GM18507 (cell line): Measurements from ENCODE around the gene C4A.
"Not testable (repeated sequence)": the region's sequence is repeated elsewhere in the genome, so short reads cannot be mapped to it uniquely, and the experiment has no call there.

Experiments
- DNase-seq: peaks from one replicate; pipeline ENCODE4 v3.0.0; 2011; ENCODE audit warnings: low read depth; ENCODE audit not compliant: insufficient read length; ENCODE audit errors: extremely low spot score
- FAIRE-seq: peaks from 2 replicates; lab custom pipeline; 2011; peaks lifted over from hg19 to GRCh38; lab: Jason Lieb, UNC

C4A gene

GRCh38 chr6:32012941-32013617 is 31.2 kb downstream of the C4A start:
- FAIRE-seq, DNase-seq: not testable (repeated sequence)

- not testable (repeated sequence) for FAIRE-seq
Measured at GRCh38 chr6:32013738-32014137, 31.9 kb downstream of the C4A start.

DNA sequence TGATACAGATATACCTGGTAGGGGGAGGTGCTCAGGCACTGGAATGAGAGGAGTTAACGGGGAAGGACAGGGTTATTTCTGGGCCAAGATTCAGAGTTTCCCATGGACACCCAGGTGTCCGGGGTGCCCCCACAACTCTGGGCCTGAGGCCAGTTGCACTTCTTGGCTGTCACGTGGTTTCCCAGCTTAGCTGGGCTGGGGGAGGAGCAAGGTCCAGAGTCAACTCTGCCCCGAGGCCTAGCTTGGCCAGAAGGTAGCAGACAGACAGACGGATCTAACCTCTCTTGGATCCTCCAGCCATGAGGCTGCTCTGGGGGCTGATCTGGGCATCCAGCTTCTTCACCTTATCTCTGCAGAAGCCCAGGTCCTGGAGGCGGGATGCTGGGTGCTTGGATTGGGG is 32.7 kb downstream of the C4A start, which contains the start of gene C4B:
Gene C4B (plus strand): TSS at position 249 of the 400 bp plus-strand sequence. CDS start 51 bp downstream, at position 300.
- DNase-seq, FAIRE-seq: not testable (repeated sequence)

More at GRCh38 chr6:32013738-32014137, 31.9 kb downstream of the C4A start:
- not testable (repeated sequence) for DNase-seq

- DNase-seq, FAIRE-seq: not testable (repeated sequence)
Measured at GRCh38 chr6:32022100-32022499, 40.2 kb downstream of the C4A start.

GRCh38 chr6:32028631-32029030 is 46.8 kb downstream of the C4A start:
- not testable (repeated sequence) for DNase-seq, FAIRE-seq

DNA sequence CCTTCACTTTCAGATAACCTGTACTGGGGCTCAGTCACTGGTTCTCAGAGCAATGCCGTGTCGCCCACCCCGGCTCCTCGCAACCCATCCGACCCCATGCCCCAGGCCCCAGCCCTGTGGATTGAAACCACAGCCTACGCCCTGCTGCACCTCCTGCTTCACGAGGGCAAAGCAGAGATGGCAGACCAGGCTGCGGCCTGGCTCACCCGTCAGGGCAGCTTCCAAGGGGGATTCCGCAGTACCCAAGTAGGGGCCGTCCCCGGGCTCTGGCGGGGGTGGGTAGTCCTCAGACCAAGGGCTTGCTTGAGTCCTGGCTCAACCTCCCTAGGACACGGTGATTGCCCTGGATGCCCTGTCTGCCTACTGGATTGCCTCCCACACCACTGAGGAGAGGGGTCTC is 47.7 kb downstream of the C4A start:
- not testable (repeated sequence) for DNase-seq, FAIRE-seq

GRCh38 chr6:32035283-32036013 is 53.6 kb downstream of the C4A start:
- DNase-seq, FAIRE-seq: not testable (repeated sequence)

GRCh38 chr6:32037136-32037535 is 55.3 kb downstream of the C4A start:
- not testable (repeated sequence) for FAIRE-seq

GRCh38 chr6:32037598-32038524 is 56.0 kb downstream of the C4A start, which contains the start of gene CYP21A2:
Gene CYP21A2 (plus strand): TSS chr6:32038415. CDS start chr6:32038423, 8 bp downstream.
- FAIRE-seq, DNase-seq: not testable (repeated sequence)

More at GRCh38 chr6:32037136-32037535, 55.3 kb downstream of the C4A start:
- DNase-seq = not testable (repeated sequence)

DNA sequence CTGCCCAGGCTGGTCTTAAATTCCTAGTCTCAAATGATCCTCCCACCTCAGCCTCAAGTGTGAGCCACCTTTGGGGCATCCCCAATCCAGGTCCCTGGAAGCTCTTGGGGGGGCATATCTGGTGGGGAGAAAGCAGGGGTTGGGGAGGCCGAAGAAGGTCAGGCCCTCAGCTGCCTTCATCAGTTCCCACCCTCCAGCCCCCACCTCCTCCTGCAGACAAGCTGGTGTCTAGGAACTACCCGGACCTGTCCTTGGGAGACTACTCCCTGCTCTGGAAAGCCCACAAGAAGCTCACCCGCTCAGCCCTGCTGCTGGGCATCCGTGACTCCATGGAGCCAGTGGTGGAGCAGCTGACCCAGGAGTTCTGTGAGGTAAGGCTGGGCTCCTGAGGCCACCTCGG is 57.0 kb downstream of the C4A start:
- DNase-seq, FAIRE-seq: not testable (repeated sequence)

DNA sequence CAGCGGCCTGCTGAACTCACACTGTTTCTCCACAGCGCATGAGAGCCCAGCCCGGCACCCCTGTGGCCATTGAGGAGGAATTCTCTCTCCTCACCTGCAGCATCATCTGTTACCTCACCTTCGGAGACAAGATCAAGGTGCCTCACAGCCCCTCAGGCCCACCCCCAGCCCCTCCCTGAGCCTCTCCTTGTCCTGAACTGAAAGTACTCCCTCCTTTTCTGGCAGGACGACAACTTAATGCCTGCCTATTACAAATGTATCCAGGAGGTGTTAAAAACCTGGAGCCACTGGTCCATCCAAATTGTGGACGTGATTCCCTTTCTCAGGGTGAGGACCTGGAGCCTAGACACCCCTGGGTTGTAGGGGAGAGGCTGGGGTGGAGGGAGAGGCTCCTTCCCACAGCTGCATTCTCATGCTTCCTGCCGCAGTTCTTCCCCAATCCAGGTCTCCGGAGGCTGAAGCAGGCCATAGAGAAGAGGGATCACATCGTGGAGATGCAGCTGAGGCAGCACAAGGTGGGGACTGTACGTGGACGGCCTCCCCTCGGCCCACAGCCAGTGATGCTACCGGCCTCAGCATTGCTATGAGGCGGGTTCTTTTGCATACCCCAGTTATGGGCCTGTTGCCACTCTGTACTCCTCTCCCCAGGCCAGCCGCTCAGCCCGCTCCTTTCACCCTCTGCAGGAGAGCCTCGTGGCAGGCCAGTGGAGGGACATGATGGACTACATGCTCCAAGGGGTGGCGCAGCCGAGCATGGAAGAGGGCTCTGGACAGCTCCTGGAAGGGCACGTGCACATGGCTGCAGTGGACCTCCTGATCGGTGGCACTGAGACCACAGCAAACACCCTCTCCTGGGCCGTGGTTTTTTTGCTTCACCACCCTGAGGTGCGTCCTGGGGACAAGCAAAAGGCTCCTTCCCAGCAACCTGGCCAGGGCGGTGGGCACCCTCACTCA is 57.7 kb downstream of the C4A start:
- not testable (repeated sequence) for DNase-seq, FAIRE-seq

- FAIRE-seq, DNase-seq: not testable (repeated sequence)
Measured at GRCh38 chr6:32040299-32041049, 58.6 kb downstream of the C4A start.

DNA sequence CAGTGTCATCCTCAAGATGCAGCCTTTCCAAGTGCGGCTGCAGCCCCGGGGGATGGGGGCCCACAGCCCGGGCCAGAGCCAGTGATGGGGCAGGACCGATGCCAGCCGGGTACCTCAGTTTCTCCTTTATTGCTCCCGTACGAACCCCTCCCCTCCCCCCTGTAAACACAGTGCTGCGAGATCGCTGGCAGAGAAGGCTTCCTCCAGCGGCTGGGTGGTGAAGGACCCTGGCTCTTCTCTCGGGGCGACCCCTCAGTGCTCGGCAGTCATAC is 59.1 kb downstream of the C4A start:
- FAIRE-seq, DNase-seq: not testable (repeated sequence)

DNA sequence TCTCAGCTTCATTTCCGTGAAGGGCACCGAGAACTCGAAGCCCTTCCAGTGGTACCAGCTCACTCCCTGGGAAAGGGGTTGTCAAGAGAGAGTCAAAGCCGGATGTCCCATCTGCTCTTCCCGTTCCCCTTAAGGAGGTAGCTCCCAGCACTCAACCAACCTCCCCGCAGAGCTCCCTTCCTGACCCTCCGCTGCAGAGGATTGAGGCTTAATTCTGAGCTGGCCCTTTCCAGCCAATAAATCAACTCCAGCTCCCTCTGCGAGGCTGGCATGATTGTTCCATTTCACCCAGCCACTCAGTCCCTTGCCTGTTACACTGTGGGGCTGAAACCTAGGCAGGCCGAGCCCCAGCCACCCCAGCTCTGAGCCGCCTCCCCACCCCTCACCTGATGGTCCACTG is 59.5 kb downstream of the C4A start:
- not testable (repeated sequence) for FAIRE-seq, DNase-seq

DNA sequence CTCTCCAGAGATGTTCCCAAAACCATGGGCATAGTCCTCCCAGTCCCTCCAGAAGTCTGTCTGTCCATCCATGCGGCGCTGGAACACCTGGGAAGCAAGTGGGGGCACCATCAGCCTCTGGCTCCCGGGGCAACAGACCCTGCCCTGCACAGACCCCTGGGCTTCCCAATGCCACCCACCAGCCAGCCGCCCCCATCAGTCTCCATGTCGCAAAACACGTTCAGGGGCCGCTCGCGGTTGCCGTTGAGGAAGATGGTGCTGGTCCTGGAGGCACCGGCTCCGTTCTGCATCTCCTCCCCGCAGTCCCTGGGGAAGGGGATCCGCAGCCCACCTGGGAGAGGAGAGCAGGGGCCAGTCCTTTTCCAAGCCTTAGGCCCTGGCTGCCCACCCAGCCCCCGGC is 60.4 kb downstream of the C4A start:
- DNase-seq, FAIRE-seq: not testable (repeated sequence)

DNA sequence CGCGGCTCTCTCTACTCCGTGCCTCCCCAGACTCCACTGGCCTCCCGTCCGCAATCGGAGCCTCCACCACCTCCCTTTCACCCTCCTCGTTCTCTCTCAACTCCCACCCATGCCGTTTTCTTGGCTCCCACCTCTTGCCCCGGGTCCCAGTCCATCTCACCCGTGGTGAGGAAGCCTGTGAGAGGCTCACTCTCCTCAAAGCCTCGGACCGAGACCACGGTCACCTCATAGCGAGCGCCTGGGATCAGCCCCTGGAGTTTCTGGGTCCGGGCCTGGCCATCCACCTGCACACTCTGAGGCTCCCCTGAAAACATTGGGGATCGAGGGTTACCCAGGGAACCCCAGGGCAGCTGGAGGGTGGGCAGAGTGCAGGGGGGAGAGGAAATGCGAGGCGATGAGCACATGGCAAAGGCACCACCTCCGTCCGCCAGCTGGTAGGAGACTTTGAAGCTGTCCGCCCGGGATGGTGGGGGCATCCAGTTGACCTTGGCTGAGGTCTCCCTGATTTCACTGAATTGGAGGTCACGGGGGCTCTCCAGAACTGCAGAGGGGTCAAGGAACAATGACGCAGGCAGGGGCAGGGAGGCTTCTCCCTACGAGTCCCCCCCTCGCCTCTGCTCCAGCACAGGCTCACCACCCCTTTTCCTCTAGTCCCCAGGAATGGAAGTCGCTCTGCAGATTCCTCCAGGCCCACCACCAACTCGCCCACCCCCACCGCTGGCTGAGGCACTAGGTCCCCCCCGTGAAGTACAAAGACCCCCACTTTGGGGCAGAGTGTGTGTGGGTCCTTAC is 61.9 kb downstream of the C4A start:
- not testable (repeated sequence) for FAIRE-seq, DNase-seq

- not testable (repeated sequence) for DNase-seq, FAIRE-seq
Measured at GRCh38 chr6:32044916-32045315, 63.1 kb downstream of the C4A start.
